OCI-LY3 (cell line): Measurements from ENCODE around the gene CHRDL1.

Experiments used
- H2AFZ ChIP-seq: fragments of 200-600, 300-600 bp; shearing (Covaris generic); 2 replicates; pipeline ENCODE4 v1.6.0; 2014; ENCODE audit warnings: antibody characterized with exemption, low read depth, low read length
- H3K27ac ChIP-seq: fragments of 200-600, 300-600 bp; sonication (generic); 2 replicates; pipeline ENCODE4 v1.5.1; 2014; ENCODE audit warnings: mild to moderate bottlenecking, low read length, moderate library complexity, mixed read lengths
- H3K27me3 ChIP-seq: fragments of 200-600, 300-600 bp; sonication (generic); 2 replicates; pipeline ENCODE4 v1.6.1; 2014; ENCODE audit warnings: low read depth, low read length, mixed read lengths
- H3K36me3 ChIP-seq: fragments of 200-600, 300-600 bp; sonication (generic); replicated peaks from 2 replicates; pipeline ENCODE3; 2014; ENCODE audit warnings: low read depth, low read length, mixed read lengths
- H3K4me1 ChIP-seq: fragments of 300-600, 200-600 bp; sonication (generic); 2 replicates; pipeline ENCODE4 v1.6.1; 2014; ENCODE audit warnings: low read length, mixed read lengths
- H3K4me2 ChIP-seq: fragments of 200-600, 300-600 bp; sonication (generic); 2 replicates; pipeline ENCODE4 v1.6.1; 2014; ENCODE audit warnings: low read length, mixed read lengths
- H3K4me3 ChIP-seq: fragments of 300-600, 200-600 bp; sonication (generic); 2 replicates; pipeline ENCODE4 v1.5.1; 2014; ENCODE audit warnings: antibody characterized with exemption, mild to moderate bottlenecking, low read length, moderate library complexity
- H3K79me2 ChIP-seq: fragments of 300-600, 200-600 bp; shearing (Covaris generic); 2 replicates; pipeline ENCODE4 v1.6.1; 2014; ENCODE audit warnings: mild to moderate bottlenecking, low read length, mixed read lengths
- H3K9ac ChIP-seq: fragments of 300-600, 200-600 bp; shearing (Covaris generic); 2 replicates; pipeline ENCODE4 v1.6.0; 2014; ENCODE audit warnings: mild to moderate bottlenecking, low read length, moderate library complexity
- H3K9me3 ChIP-seq: fragments of 200-600, 300-600 bp; shearing (Covaris generic); 2 replicates; pipeline ENCODE4 v1.6.1; 2014; ENCODE audit warnings: low read length, mixed read lengths; ENCODE audit not compliant: insufficient read depth
- H4K20me1 ChIP-seq: fragments of 200-600, 300-600 bp; sonication (generic); 2 replicates; pipeline ENCODE4 v1.6.1; 2016; ENCODE audit warnings: low read length, mixed read lengths; ENCODE audit not compliant: insufficient read depth
- EZH2phosphoT487 ChIP-seq: fragments of 200-600 bp; shearing (Covaris generic); IDR thresholded peaks from 2 replicates; pipeline ENCODE4 v1.6.1; 2018; ENCODE audit warnings: antibody characterized with exemption, mixed run types, low read depth
- TF ChIP-seq, protein P1 (sequence below): fragments of 200-600, 300-600 bp; sonication (generic); IDR thresholded peaks from 2 replicates; pipeline ENCODE4 v1.5.1; 2014; ENCODE audit warnings: antibody characterized with exemption, low read length, low read depth

Gene CHRDL1

DNA sequence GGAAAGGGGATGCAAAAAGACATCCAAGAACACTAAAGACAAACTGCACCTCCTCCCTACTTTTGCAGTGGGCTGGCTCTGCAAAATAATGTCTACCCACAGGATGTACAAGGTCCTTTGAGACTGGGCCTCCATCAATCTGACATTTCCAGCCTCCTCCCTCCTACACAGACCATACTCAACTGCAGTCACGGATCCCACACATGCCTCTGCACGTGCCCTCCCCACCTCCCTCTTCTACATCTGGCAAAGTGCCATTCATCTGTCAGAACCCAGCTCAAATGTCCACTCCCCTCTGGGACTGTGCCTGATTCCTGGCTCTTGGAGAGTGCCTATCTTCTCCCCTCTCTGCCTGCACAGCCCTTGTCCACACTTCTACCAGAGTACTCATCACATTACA, 50.3 kb downstream of the CHRDL1 start:
- Histone ChIP-seq H3K27ac (no peak overlapping the region), H3K4me2 (no peak overlapping the region), H2AFZ (no peak overlapping the region), H4K20me1 (no peaks in the 10 kb centered on the region), H3K9me3 (no peaks in the 10 kb centered on the region), H3K4me1 (peaks cover 73% of the 10 kb centered on the region), H3K27me3 (no peaks in the 10 kb centered on the region), H3K36me3 (no peaks in the 10 kb centered on the region), H3K4me3 (no peak overlapping the region), H3K9ac (no peak overlapping the region), H3K79me2 (no peaks in the 10 kb centered on the region)
- TF ChIP-seq, protein P1, sequence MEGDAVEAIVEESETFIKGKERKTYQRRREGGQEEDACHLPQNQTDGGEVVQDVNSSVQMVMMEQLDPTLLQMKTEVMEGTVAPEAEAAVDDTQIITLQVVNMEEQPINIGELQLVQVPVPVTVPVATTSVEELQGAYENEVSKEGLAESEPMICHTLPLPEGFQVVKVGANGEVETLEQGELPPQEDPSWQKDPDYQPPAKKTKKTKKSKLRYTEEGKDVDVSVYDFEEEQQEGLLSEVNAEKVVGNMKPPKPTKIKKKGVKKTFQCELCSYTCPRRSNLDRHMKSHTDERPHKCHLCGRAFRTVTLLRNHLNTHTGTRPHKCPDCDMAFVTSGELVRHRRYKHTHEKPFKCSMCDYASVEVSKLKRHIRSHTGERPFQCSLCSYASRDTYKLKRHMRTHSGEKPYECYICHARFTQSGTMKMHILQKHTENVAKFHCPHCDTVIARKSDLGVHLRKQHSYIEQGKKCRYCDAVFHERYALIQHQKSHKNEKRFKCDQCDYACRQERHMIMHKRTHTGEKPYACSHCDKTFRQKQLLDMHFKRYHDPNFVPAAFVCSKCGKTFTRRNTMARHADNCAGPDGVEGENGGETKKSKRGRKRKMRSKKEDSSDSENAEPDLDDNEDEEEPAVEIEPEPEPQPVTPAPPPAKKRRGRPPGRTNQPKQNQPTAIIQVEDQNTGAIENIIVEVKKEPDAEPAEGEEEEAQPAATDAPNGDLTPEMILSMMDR, result no peak
- TF ChIP-seq EZH2phosphoT487, result no peak

DNA sequence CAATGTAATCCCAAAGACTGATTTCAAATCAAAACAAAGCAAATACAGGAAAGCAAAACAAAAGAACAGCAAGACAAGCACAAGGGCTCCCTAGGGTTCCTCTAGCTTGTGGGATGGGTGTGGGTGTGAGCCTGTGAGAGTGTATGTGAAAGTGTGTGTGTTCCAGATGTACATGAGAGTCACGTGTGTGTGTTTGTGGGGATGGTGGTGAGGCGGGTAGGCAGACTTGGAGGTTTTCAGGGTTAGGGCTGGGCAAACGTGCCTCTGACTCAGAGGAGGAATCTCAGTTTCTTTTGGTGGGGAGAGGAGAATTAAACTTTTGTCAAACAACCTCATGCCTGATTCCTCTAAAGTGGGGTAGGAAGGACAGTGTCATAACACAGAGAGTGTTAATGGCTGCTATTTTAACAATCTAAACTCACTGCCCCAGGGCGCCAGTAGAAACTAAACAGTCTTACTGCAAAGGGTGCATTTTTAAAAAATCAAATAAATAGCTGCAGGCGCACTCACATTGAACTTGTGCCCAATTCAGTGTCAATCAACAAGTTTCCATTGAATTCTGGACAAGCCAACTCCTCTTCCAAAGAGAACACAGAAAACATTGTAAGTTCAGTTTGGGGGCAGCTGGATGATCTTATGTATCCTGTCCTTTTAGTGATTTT, 51.8 kb downstream of the CHRDL1 start:
- peak overlapping the region; percentile 55 for H3K4me2 ChIP-seq
- no peaks in the 10 kb centered on the region for H3K9me3 ChIP-seq
- H3K4me3 ChIP-seq, result no peak overlapping the region
- H3K9ac ChIP-seq, result 0 out of 2 replicates have a peak overlapping the region, but pooled peaks have one; percentile 11
- no peaks in the 10 kb centered on the region for H3K36me3 ChIP-seq
- H4K20me1 ChIP-seq, result no peaks in the 10 kb centered on the region
- peak overlapping the region; percentile 33 for H3K27ac ChIP-seq
- H2AFZ ChIP-seq, result peak overlapping the region; percentile 77; the same call in 1 of the 2 replicates
- no peaks in the 10 kb centered on the region for H3K79me2 ChIP-seq
- H3K4me1 ChIP-seq, result peaks cover 63% of the 10 kb centered on the region
- TF ChIP-seq, protein P1, result no peak
- no peaks in the 10 kb centered on the region for H3K27me3 ChIP-seq

DNA sequence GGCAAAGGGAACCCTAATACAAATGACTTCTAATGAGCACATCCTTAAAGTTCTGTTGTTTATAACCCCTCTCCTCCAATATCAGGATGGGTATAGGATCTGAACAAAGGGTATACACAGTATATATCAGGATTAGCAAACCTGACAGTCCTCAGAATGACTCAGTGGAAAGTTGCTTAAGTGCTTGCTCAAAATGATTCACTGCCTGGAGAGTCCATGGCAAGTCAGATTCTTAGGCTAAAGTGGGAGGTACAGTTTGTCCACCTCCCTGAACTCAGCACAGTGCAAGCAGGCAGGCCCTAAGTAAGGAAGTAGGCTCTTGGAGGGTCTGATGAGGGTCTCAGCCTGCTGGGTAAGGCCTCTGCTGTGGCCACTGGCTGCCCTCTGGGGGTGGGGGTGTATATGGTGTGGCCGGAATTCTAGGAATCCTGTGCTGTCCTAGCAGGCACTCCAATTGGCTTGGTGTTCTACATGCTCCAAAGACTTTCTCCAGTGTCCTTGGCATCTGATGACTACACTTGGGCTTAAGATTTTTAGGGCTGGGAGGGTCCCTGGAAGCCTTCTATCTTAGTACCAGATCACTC, 54.3 kb downstream of the CHRDL1 start:
- no peak overlapping the region for H3K4me2 ChIP-seq
- H3K4me3 ChIP-seq, result no peak overlapping the region
- no peaks in the 10 kb centered on the region for H3K79me2 ChIP-seq
- no peak for TF ChIP-seq EZH2phosphoT487
- TF ChIP-seq, protein P1, result no peak
- no peaks in the 10 kb centered on the region for H3K36me3 ChIP-seq
- H3K9me3 ChIP-seq, result no peaks in the 10 kb centered on the region
- no peak overlapping the region for H2AFZ ChIP-seq
- peaks cover 46% of the 10 kb centered on the region for H3K4me1 ChIP-seq
- no peak overlapping the region for H3K27ac ChIP-seq
- no peaks in the 10 kb centered on the region for H3K27me3 ChIP-seq
- no peaks in the 10 kb centered on the region for H4K20me1 ChIP-seq
- no peak overlapping the region for H3K9ac ChIP-seq

DNA sequence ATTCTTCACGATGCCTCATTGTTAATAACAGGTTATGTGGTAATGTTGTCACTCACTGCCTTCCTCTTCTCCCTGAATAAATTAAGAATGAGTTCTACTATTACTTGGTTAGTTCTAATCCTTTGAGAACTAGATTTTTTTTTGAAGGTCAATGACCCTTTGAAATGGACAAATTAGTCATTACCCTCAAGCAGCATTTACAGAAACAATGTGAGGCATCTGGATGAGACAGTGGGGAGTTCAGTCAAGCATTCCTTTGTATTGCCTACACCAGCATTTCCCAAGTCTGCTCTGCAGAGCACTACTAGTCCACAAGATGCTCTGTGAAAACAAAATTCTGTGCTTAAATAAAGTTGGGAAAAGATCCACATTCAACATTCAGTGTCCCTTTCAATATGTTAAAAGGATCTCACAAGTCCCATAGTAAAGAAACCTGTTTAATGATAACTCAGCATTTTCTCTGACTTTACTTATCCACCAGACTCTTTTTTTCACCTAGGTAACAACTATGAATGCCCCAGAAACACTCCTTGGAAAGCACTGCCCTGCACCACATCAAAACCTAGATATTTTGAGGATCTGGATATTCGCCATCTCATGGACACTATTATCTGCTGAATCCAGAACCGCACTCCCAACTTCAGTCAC, 60.6 kb downstream of the CHRDL1 start:
- Histone ChIP-seq H3K79me2 (no peaks in the 10 kb centered on the region), H3K27me3 (no peaks in the 10 kb centered on the region), H3K4me1 (peaks cover 20% of the 10 kb centered on the region), H3K4me3 (no peak overlapping the region), H3K9ac (no peak overlapping the region), H3K9me3 (no peaks in the 10 kb centered on the region), H3K36me3 (no peaks in the 10 kb centered on the region), H2AFZ (no peak overlapping the region), H3K27ac (no peak overlapping the region), H4K20me1 (no peaks in the 10 kb centered on the region), H3K4me2 (no peak overlapping the region)
- no peak for TF ChIP-seq EZH2phosphoT487
- TF ChIP-seq, protein P1, result no peak
